K562 treated with DMSO at 1 percent for 12 hours (cell line): ENCODE results near the gene SHH. TPM values are rescaled to one million over a fixed set of nuclear protein-coding genes. Genes with fewer than 3 reads are reported as not detected.

Source experiments
- total RNA-seq: library from RNA; unstranded; fragments of 300-600 nt; gene quantifications from 2 replicates; pipeline ENCODE4 v1.2.3, GENCODE V29; 2022; ENCODE audit not compliant: insufficient read depth

Gene SHH
- total RNA-seq, result not detected in 2 replicates

DNA sequence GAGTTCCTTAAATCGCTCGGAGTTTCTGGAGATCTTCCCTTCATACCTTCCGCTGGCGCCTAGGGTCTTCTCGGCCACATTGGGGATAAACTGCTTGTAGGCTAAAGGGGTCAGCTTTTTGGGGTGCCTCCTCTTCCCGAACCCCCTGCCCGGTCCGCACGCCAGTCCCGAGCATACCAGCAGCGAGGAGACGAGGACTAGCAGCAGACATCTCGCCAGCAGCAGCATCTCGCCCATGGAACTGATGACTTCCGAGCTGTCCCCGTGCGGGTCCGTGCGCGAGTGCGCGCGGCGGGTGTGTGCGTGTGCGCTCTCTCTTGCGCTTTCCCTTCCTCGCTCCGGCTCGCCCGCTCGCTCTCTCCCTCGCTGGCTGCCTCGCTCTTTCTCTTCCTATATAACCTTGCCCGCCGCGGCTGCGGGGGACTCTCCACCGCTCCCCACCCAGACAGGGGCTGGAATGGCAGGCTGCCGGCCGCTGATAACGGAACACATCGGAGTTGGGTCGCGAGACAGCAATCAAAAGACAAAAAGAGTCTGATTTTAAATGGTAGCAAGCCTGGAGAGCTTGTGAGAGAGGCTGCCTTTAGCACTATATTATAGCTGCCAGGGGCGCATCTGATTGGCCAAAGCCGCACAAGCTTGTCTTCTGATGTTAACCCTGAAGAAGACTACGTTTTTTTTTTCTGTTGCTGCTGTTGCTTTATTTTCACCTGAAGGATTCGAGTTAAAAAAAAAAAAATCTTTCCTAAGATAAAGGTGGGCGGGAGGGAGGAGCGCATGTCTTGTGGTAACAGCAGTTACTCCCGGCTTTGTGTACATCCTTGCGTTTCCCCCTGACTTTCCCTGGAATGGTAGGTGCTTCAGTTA lies at the start of gene SHH:
SHH (minus strand) TSS at position 569 of the 867 bp plus-strand sequence; CDS start at position 228, 341 bp downstream.

Other genes with a start within 250 kb of the SHH start
- gene RBM33, start 167.8 kb downstream of the SHH start, total RNA-seq, result 8.2 and 46.0 TPM in 2 replicates